SK-N-SH (cell line): ENCODE results near the gene FIZ1. TPM values are rescaled to one million over a fixed set of nuclear protein-coding genes. Genes with fewer than 3 reads are reported as not detected.
A peak's percentile ranks its signal among the peaks of the same experiment; 100 is the strongest.

Experiments
- CTCF ChIA-PET: fragments of 300-600, 350-600 bp; formaldehyde crosslinking; extraction: SDS; loops from one replicate; lab custom pipeline; 2021; lab: Yijun Ruan, JAX
- POLR2A ChIA-PET: fragments of 350-600 bp; sonication (Branson Sonifier 250); formaldehyde crosslinking; extraction: SDS; loops from one replicate; lab custom pipeline; 2020; ENCODE audit warnings: antibody characterized with exemption, inconsistent platforms; lab: Yijun Ruan, JAX
- DNase-seq: peaks from one replicate; pipeline ENCODE4 v3.0.0; 2012
- H2AFZ ChIP-seq: fragments of 200-600 bp; sonication (generic); 2 replicates; pipeline ENCODE4 v1.8.1; 2016; ENCODE audit warnings: antibody characterized with exemption, mild to moderate bottlenecking, low read depth
- H3F3A ChIP-seq: fragments of 200-600 bp; sonication (generic); replicated peaks from 2 replicates; pipeline ENCODE3; 2016; ENCODE audit warnings: antibody characterized with exemption, mild to moderate bottlenecking; ENCODE audit not compliant: insufficient read depth
- H3K27ac ChIP-seq, 2 experiments: fragments of 200-500 bp in 1 of 2; fragments of 200-600 bp in 1 of 2; sonication (Bioruptor generic) in 1 of 2; sonication (generic), shearing (Covaris generic) in 1 of 2; 2 replicates each; pipeline versions ENCODE4 v1.5.1 to v1.6.1; 2014 to 2016; ENCODE audit warnings: low read depth in 2 of 2, inconsistent platforms in 1 of 2, low read length in 1 of 2, mild to moderate bottlenecking in 1 of 2, mixed read lengths in 1 of 2
- H3K27me3 ChIP-seq: fragments of 200-600 bp; sonication (generic), shearing (Covaris generic); 2 replicates; pipeline ENCODE4 v1.6.1; 2016; ENCODE audit warnings: mixed run types; ENCODE audit not compliant: insufficient read depth
- H3K36me3 ChIP-seq, 2 experiments: fragments of 200-500 bp in 1 of 2; fragments of 200-600 bp in 1 of 2; sonication (Bioruptor generic) in 1 of 2; sonication (generic) in 1 of 2; replicated peaks in 1 of 2; 2 replicates each; pipeline versions ENCODE3 to v1.5.1; 2014 to 2016; ENCODE audit warnings: low read length in 1 of 2, mild to moderate bottlenecking in 1 of 2; ENCODE audit not compliant: insufficient read depth in 2 of 2, control insufficient read depth in 1 of 2
- H3K4me1 ChIP-seq, 2 experiments: fragments of 200-500 bp in 1 of 2; fragments of 200-600 bp in 1 of 2; sonication (Bioruptor generic) in 1 of 2; sonication (generic), shearing (Covaris generic) in 1 of 2; 2 replicates each; pipeline versions ENCODE4 v1.5.1 to v1.6.1; 2014 to 2016; ENCODE audit warnings: low read depth in 1 of 2, low read length in 1 of 2, mixed run types in 1 of 2; ENCODE audit not compliant: insufficient read depth in 2 of 2, control insufficient read depth in 1 of 2
- H3K4me2 ChIP-seq: fragments of 200-600 bp; sonication (generic), shearing (Covaris generic); 2 replicates; pipeline ENCODE4 v1.6.1; 2017; ENCODE audit warnings: mixed run types
- H3K4me3 ChIP-seq, 2 experiments: fragments of 200-500 bp in 1 of 2; fragments of 200-600 bp in 1 of 2; sonication (Bioruptor generic) in 1 of 2; sonication (generic), shearing (Covaris generic) in 1 of 2; 2 replicates each; pipeline versions ENCODE4 v1.5.1 to v1.8.1; 2014 to 2016; ENCODE audit warnings: low read depth in 2 of 2, inconsistent platforms in 1 of 2, low read length in 1 of 2, mild to moderate bottlenecking in 1 of 2, mixed read lengths in 1 of 2, moderate library complexity in 1 of 2
- H3K79me2 ChIP-seq: fragments of 200-600 bp; sonication (generic); 2 replicates; pipeline ENCODE4 v1.8.1; 2017; ENCODE audit warnings: mild to moderate bottlenecking; ENCODE audit not compliant: insufficient read depth
- H3K9ac ChIP-seq: fragments of 200-600 bp; sonication (generic); 2 replicates; pipeline ENCODE4 v1.6.1; 2017; ENCODE audit warnings: mixed run types
- H3K9me2 ChIP-seq: fragments of 200-600 bp; sonication (generic); 2 replicates; pipeline ENCODE4 v1.6.1; 2017; ENCODE audit warnings: mixed run types
- H3K9me3 ChIP-seq: fragments of 200-600 bp; sonication (generic); 2 replicates; pipeline ENCODE4 v1.6.1; 2017; ENCODE audit warnings: mixed run types, mild to moderate bottlenecking, moderate library complexity
- H4K20me1 ChIP-seq: fragments of 200-600 bp; sonication (generic); 2 replicates; pipeline ENCODE4 v1.6.1; 2017; ENCODE audit warnings: mild to moderate bottlenecking, mixed run types; ENCODE audit not compliant: insufficient read depth
- CHD2 ChIP-seq: fragments of 150-350 bp; IDR thresholded peaks from 2 replicates; pipeline ENCODE4 v1.6.1; 2018; ENCODE audit warnings: low read length; ENCODE audit not compliant: partially characterized antibody
- EP300 ChIP-seq, 2 experiments: IDR thresholded peaks; 2 replicates each; pipeline versions ENCODE4 v1.4.0 to v1.6.1; 2012; ENCODE audit warnings: borderline replicate concordance in 1 of 2, low read depth in 1 of 2, low read length in 1 of 2
- FOXJ3 ChIP-seq: sonication (generic); formaldehyde crosslinking; IDR thresholded peaks from 2 replicates; pipeline ENCODE4 v1.5.1; 2020; ENCODE audit warnings: mild to moderate bottlenecking, missing genetic modification reagents
- GABPA ChIP-seq: IDR thresholded peaks from 2 replicates; pipeline ENCODE4 v1.4.0; 2012; ENCODE audit warnings: low read depth, mild to moderate bottlenecking
- GATA2 ChIP-seq: sonication (generic); formaldehyde crosslinking; IDR thresholded peaks from 2 replicates; pipeline ENCODE4 v1.5.0; 2020; ENCODE audit warnings: mild to moderate bottlenecking, missing genetic modification reagents
- IRF3 ChIP-seq: fragments of 150-350 bp; IDR thresholded peaks from 2 replicates; pipeline ENCODE4 v1.6.1; 2016; ENCODE audit warnings: mild to moderate bottlenecking, low read depth, low read length
- JUND ChIP-seq: IDR thresholded peaks from 2 replicates; pipeline ENCODE4 v1.4.0; 2012
- MAX ChIP-seq: IDR thresholded peaks from 2 replicates; pipeline ENCODE4 v1.4.0; 2012; ENCODE audit warnings: low read depth
- MXI1 ChIP-seq: IDR thresholded peaks from 2 replicates; pipeline ENCODE4 v1.6.1; 2012; ENCODE audit warnings: mild to moderate bottlenecking, low read depth, low read length, improper control_type of control experiment
- PBX3 ChIP-seq: IDR thresholded peaks from 2 replicates; pipeline ENCODE4; 2012
- POLR2AphosphoS5 ChIP-seq: IDR thresholded peaks from 2 replicates; pipeline ENCODE4 v1.6.1; 2012; ENCODE audit warnings: low read depth, low read length
- RCOR1 ChIP-seq: fragments of 150-350 bp; IDR thresholded peaks from 2 replicates; pipeline ENCODE4 v1.6.1; 2017; ENCODE audit warnings: antibody characterized with exemption, low read length
- RXRA ChIP-seq: IDR thresholded peaks from 2 replicates; pipeline ENCODE4 v1.4.0; 2012; ENCODE audit warnings: low read depth, mild to moderate bottlenecking, borderline replicate concordance
- SMC3 ChIP-seq: IDR thresholded peaks from 2 replicates; pipeline ENCODE4 v1.6.1; 2012; ENCODE audit warnings: low read depth, low read length, improper control_type of control experiment
- TEAD4 ChIP-seq: IDR thresholded peaks from 2 replicates; pipeline ENCODE4 v1.4.0; 2012; ENCODE audit warnings: mild to moderate bottlenecking, borderline replicate concordance; ENCODE audit not compliant: insufficient read depth
- USF2 ChIP-seq: fragments of 150-350 bp; IDR thresholded peaks from 2 replicates; pipeline ENCODE4 v1.6.1; 2017; ENCODE audit warnings: antibody characterized with exemption, low read length, low read depth, borderline replicate concordance
- YY1 ChIP-seq: IDR thresholded peaks from 2 replicates; pipeline ENCODE4 v1.4.0; 2012; ENCODE audit warnings: low read depth, mild to moderate bottlenecking
- ZBTB33 ChIP-seq: IDR thresholded peaks from 2 replicates; pipeline ENCODE4 v1.4.0; 2012; ENCODE audit warnings: low read depth, borderline replicate concordance
- WGBS: methylation state at CpG from one replicate; pipeline ENCODE4 v1.1.6; 2017; ENCODE audit warnings: low lambda C conversion rate; 5-methylcytosine and 5-hydroxymethylcytosine counted together
- polyA plus RNA-seq, 3 experiments: library from polyadenylated mRNA; depleted of rRNA; stranded (reverse); fragments of >200 nt; gene quantifications; 2 replicates each; pipeline ENCODE4 v1.2.3, GENCODE V29; 2012

FIZ1 gene
- polyA plus RNA-seq, 1 of the 3 experiments (the other 2 are of a cell fraction), result 5.7 TPM

- 62% methylated on average over 7 of the region's 7 CpGs for WGBS
These were observed 49.0 kb downstream of the FIZ1 start for GRCh38 chr19:55550321-55550650.

More at GRCh38 chr19:55550321-55550650, 49.0 kb downstream of the FIZ1 start:
- DNase-seq, result no peak
- peak overlapping the region; percentile 62; the same call in 1 of the 2 replicates for H2AFZ ChIP-seq
- TF ChIP-seq MXI1, result no peak
- TF ChIP-seq MAX, result no peak
- TF ChIP-seq GATA2, result no peak
- TF ChIP-seq TEAD4, result no peak
- no peak for TF ChIP-seq USF2
- no peak for TF ChIP-seq JUND
- TF ChIP-seq GABPA, result no peak
- TF ChIP-seq EP300 (IDR thresholded peaks at IDR 0.05; ENCODE audit: borderline replicate concordance in 1 of 2, low read depth in 1 of 2, low read length in 1 of 2), result no peak
- TF ChIP-seq SMC3, result no peak
- no peak for TF ChIP-seq RCOR1
- TF ChIP-seq POLR2AphosphoS5, result no peak
- TF ChIP-seq RXRA, result no peak
- no peak for TF ChIP-seq YY1
- no peak for TF ChIP-seq FOXJ3
- TF ChIP-seq ZBTB33, result no peak
- no peak for TF ChIP-seq CHD2
- no peak for TF ChIP-seq PBX3
- TF ChIP-seq IRF3, result no peak
- no peaks in the 10 kb centered on the region for H4K20me1 ChIP-seq
- ChIA-PET CTCF (interaction anchor here (0.7 to 1.4 kb wide), 2 partner anchors 9 to 34 kb away, joined by 3 read pairs; no protein-coding TSS in a partner anchor), POLR2A (no interaction called here)
- H3K4me3 ChIP-seq, result no peak overlapping the region
- H3K4me1 ChIP-seq, result peaks cover 2 to 28% of the 10 kb centered on the region in 2 experiments; a peak in 3 of 4 replicates
- H3K9me3 ChIP-seq, result no peaks in the 10 kb centered on the region
- H3K9ac ChIP-seq, result peak overlapping the region; percentile 63; the same call in 1 of the 2 replicates
- no peaks in the 10 kb centered on the region for H3K9me2 ChIP-seq
- no peaks in the 10 kb centered on the region for H3K79me2 ChIP-seq
- peaks cover 15% of the 10 kb centered on the region for H3F3A ChIP-seq
- H3K36me3 ChIP-seq, result no peaks in the 10 kb centered on the region
- H3K27ac ChIP-seq, result peak overlapping the region in 1 of 2 experiments; percentile 93; a peak in 2 of 4 replicates
- no peak overlapping the region for H3K4me2 ChIP-seq
- no peaks in the 10 kb centered on the region for H3K27me3 ChIP-seq
